HepG2 (cell line): ENCODE results near the gene MPPE1. TPM values are rescaled to one million over a fixed set of nuclear protein-coding genes. Genes with fewer than 3 reads are reported as not detected.

ENCODE experiments used
- AKAP8 ChIP-seq: sonication (generic); formaldehyde crosslinking; IDR thresholded peaks from 2 replicates; pipeline ENCODE4 v1.5.1; 2020; ENCODE audit warnings: mild to moderate bottlenecking, missing genetic modification reagents
- ARHGAP35 ChIP-seq: sonication (generic); formaldehyde crosslinking; IDR thresholded peaks from 2 replicates; pipeline ENCODE4 v1.9.0; 2022; ENCODE audit warnings: mild to moderate bottlenecking, inconsistent platforms, moderate library complexity, missing genetic modification reagents, borderline replicate concordance
- BRCA1 ChIP-seq: sonication (generic); formaldehyde crosslinking; IDR thresholded peaks from 2 replicates; pipeline ENCODE4 v1.4.0; 2020; ENCODE audit warnings: missing genetic modification reagents
- FIP1L1 ChIP-seq: fragments of 200-400 bp; formaldehyde crosslinking; IDR thresholded peaks from 2 replicates; pipeline ENCODE4 v1.6.1; 2018; ENCODE audit warnings: low read depth, mild to moderate bottlenecking, low read length, moderate library complexity, borderline replicate concordance; ENCODE audit not compliant: insufficient read depth
- HDAC1 ChIP-seq: sonication (generic); formaldehyde crosslinking; IDR thresholded peaks from 2 replicates; pipeline ENCODE4 v1.5.1; 2020; ENCODE audit warnings: mild to moderate bottlenecking, missing genetic modification reagents
- HIVEP1 ChIP-seq: sonication (generic); formaldehyde crosslinking; IDR thresholded peaks from 2 replicates; pipeline ENCODE4 v1.4.0; 2020; ENCODE audit warnings: mild to moderate bottlenecking, missing genetic modification reagents
- HOXD1 ChIP-seq: sonication (generic); formaldehyde crosslinking; IDR thresholded peaks from 2 replicates; pipeline ENCODE4 v1.5.0; 2020; ENCODE audit warnings: missing genetic modification reagents
- KMT2B ChIP-seq: IDR thresholded peaks from 2 replicates; pipeline ENCODE4 v1.6.1; 2016; ENCODE audit warnings: missing genetic modification reagents, missing compliant biosample characterization
- NCOA1 ChIP-seq: sonication (generic); formaldehyde crosslinking; IDR thresholded peaks from 2 replicates; pipeline ENCODE4 v1.9.0; 2021; ENCODE audit warnings: missing genetic modification reagents
- PRPF4 ChIP-seq: fragments of 200-400 bp; formaldehyde crosslinking; IDR thresholded peaks from 2 replicates; pipeline ENCODE4 v1.6.1; 2016; ENCODE audit warnings: low read length, low read depth; ENCODE audit not compliant: poor library complexity, severe bottlenecking
- RFX5 ChIP-seq: IDR thresholded peaks from 2 replicates; pipeline ENCODE4 v1.6.1; 2011; ENCODE audit warnings: low read depth, low read length, improper control_type of control experiment
- SMARCE1 ChIP-seq: fragments of 450-650 bp; IDR thresholded peaks from 2 replicates; pipeline ENCODE4 v1.6.1; 2017; ENCODE audit warnings: borderline replicate concordance
- SOX13 ChIP-seq, 3 experiments: fragments of 450-650 bp in 1 of 3; sonication (generic) in 1 of 3; formaldehyde crosslinking in 1 of 3; IDR thresholded peaks in 2 of 3; conservative IDR thresholded peaks in 1 of 3; 2 replicates each; pipeline versions ENCODE4 v1.5.0 to v1.6.1; 2016 to 2020; ENCODE audit warnings: antibody characterized with exemption in 1 of 3, mild to moderate bottlenecking in 1 of 3, missing compliant biosample characterization in 1 of 3, missing genetic modification reagents in 1 of 3, moderate library complexity in 1 of 3
- TAF1 ChIP-seq: sonication (generic); formaldehyde crosslinking; IDR thresholded peaks from 2 replicates; pipeline ENCODE4 v1.4.0; 2020; ENCODE audit warnings: missing genetic modification reagents
- YEATS4 ChIP-seq: sonication (generic); formaldehyde crosslinking; IDR thresholded peaks from 2 replicates; pipeline ENCODE4 v1.4.0; 2020; ENCODE audit warnings: missing genetic modification reagents, borderline replicate concordance
- ZNF333 ChIP-seq: sonication (generic); formaldehyde crosslinking; IDR thresholded peaks from 2 replicates; pipeline ENCODE4 v1.4.0; 2020; ENCODE audit warnings: mild to moderate bottlenecking, missing genetic modification reagents, borderline replicate concordance
- polyA plus RNA-seq, 8 experiments: library from polyadenylated mRNA; depleted of rRNA in 3 of 8; stranded (reverse) in 7 of 8; unstranded in 1 of 8; fragments of >200 nt; fragmentation: Illumina TruSeq in 4 of 8; extraction: Trizol in 4 of 8; gene quantifications; 2 replicates each; pipeline versions ENCODE4 v1.2.1 to v1.2.3, GENCODE V29; 2011 to 2016; ENCODE audit warnings: low read depth in 4 of 8, missing spikeins in 1 of 8, mixed read lengths in 1 of 8; ENCODE audit not compliant: insufficient read depth in 1 of 8
- total RNA-seq, 5 experiments: library from RNA; depleted of rRNA; stranded (reverse); fragments of >200 nt; fragmentation: Illumina TruSeq; extraction: Trizol; gene quantifications; 2 replicates each; pipeline ENCODE4 v1.2.3, GENCODE V29; 2016; ENCODE audit warnings: low read depth in 1 of 5
- TF ChIP-seq, protein P1 (sequence below): sonication (generic); formaldehyde crosslinking; IDR thresholded peaks from 2 replicates; pipeline ENCODE4 v1.8.0; 2022; ENCODE audit warnings: mild to moderate bottlenecking, missing genetic modification reagents, moderate library complexity
- TF ChIP-seq, protein P2 (sequence below): sonication (generic); formaldehyde crosslinking; IDR thresholded peaks from 2 replicates; pipeline ENCODE4 v1.4.0; 2020; ENCODE audit warnings: missing genetic modification reagents, mild to moderate bottlenecking, borderline replicate concordance
- TF ChIP-seq, protein P3 (sequence below), 2 experiments: sonication (generic) in 1 of 2; formaldehyde crosslinking in 1 of 2; IDR thresholded peaks; 2 replicates each; pipeline versions ENCODE4 v1.6.1 to v1.9.0; 2014 to 2022; ENCODE audit warnings: antibody characterized with exemption in 1 of 2, borderline replicate concordance in 1 of 2, inconsistent platforms in 1 of 2, low read depth in 1 of 2, missing genetic modification reagents in 1 of 2

Gene MPPE1
- total and polyA plus RNA-seq, 2 of the 13 experiments (the other 11 are each of a cell fraction or from before 2014, with no cell fraction given): 9.6 to 11.9 TPM

DNA sequence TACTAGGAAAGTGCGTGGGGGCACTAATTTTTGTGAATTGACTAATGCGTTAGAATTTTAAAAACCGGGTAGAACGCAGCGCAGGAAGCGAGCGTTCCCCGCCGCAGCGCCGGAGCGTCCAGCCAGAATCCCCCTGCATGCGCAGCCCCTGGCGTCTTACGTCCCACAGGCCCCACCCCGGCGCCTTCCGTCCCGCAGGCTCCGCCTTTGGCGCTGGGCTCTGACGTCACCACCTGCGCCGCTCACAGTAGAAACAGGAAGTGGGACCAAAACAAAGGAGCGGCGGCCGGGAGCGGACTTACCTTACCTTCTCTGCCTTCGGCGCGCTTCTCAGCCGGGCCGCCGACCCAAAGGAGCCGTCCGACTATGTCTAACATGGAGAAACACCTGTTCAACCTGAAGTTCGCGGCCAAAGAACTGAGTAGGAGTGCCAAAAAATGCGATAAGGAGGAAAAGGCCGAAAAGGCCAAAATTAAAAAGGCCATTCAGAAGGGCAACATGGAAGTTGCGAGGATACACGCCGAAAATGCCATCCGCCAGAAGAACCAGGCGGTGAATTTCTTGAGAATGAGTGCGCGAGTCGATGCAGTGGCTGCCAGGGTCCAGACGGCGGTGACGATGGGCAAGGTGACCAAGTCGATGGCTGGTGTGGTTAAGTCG, 56.8 kb downstream of the MPPE1 start, which contains the start of gene CHMP1B (continued):
- TF ChIP-seq HIVEP1 (CRISPR knock-in tag): peak; percentile 59
- TF ChIP-seq HDAC1 (CRISPR knock-in tag): peak; percentile 99
- TF ChIP-seq, protein P1, sequence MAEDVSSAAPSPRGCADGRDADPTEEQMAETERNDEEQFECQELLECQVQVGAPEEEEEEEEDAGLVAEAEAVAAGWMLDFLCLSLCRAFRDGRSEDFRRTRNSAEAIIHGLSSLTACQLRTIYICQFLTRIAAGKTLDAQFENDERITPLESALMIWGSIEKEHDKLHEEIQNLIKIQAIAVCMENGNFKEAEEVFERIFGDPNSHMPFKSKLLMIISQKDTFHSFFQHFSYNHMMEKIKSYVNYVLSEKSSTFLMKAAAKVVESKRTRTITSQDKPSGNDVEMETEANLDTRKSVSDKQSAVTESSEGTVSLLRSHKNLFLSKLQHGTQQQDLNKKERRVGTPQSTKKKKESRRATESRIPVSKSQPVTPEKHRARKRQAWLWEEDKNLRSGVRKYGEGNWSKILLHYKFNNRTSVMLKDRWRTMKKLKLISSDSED (CRISPR knock-in tag): 0 out of 2 replicates have a peak, but pooled peaks have one; percentile 35
- no peak for TF ChIP-seq SMARCE1
- TF ChIP-seq PRPF4: no peak
- TF ChIP-seq AKAP8 (CRISPR knock-in tag): 0 out of 2 replicates have a peak, but pooled peaks have one; percentile 56
- TF ChIP-seq FIP1L1: no peak
- TF ChIP-seq NCOA1 (CRISPR knock-in tag): no peak
- TF ChIP-seq KMT2B (CRISPR knock-in tag): peak; percentile 99
- TF ChIP-seq, protein P2, sequence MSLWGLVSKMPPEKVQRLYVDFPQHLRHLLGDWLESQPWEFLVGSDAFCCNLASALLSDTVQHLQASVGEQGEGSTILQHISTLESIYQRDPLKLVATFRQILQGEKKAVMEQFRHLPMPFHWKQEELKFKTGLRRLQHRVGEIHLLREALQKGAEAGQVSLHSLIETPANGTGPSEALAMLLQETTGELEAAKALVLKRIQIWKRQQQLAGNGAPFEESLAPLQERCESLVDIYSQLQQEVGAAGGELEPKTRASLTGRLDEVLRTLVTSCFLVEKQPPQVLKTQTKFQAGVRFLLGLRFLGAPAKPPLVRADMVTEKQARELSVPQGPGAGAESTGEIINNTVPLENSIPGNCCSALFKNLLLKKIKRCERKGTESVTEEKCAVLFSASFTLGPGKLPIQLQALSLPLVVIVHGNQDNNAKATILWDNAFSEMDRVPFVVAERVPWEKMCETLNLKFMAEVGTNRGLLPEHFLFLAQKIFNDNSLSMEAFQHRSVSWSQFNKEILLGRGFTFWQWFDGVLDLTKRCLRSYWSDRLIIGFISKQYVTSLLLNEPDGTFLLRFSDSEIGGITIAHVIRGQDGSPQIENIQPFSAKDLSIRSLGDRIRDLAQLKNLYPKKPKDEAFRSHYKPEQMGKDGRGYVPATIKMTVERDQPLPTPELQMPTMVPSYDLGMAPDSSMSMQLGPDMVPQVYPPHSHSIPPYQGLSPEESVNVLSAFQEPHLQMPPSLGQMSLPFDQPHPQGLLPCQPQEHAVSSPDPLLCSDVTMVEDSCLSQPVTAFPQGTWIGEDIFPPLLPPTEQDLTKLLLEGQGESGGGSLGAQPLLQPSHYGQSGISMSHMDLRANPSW (CRISPR knock-in tag): peak; percentile 83; the same call in 1 of the 2 replicates
- peak; percentile 93 for TF ChIP-seq TAF1 (CRISPR knock-in tag)
- no peak for TF ChIP-seq SOX13 (IDR thresholded peaks at IDR 0.05)
- peak in 1 of 2 experiments; percentile 62; a peak in 2 of 4 replicates for TF ChIP-seq SOX13 (CRISPR knock-in tag; conservative IDR thresholded peaks at IDR 0.05 in 1 of 2, IDR thresholded peaks at IDR 0.05 in 1 of 2)
- TF ChIP-seq YEATS4 (CRISPR knock-in tag): peak; percentile 56; the same call in 1 of the 2 replicates
- peak; percentile 76 for TF ChIP-seq RFX5
- TF ChIP-seq ZNF333 (CRISPR knock-in tag): no peak
- TF ChIP-seq BRCA1: no peak
- TF ChIP-seq HOXD1 (CRISPR knock-in tag): no peak
- TF ChIP-seq, protein P3, sequence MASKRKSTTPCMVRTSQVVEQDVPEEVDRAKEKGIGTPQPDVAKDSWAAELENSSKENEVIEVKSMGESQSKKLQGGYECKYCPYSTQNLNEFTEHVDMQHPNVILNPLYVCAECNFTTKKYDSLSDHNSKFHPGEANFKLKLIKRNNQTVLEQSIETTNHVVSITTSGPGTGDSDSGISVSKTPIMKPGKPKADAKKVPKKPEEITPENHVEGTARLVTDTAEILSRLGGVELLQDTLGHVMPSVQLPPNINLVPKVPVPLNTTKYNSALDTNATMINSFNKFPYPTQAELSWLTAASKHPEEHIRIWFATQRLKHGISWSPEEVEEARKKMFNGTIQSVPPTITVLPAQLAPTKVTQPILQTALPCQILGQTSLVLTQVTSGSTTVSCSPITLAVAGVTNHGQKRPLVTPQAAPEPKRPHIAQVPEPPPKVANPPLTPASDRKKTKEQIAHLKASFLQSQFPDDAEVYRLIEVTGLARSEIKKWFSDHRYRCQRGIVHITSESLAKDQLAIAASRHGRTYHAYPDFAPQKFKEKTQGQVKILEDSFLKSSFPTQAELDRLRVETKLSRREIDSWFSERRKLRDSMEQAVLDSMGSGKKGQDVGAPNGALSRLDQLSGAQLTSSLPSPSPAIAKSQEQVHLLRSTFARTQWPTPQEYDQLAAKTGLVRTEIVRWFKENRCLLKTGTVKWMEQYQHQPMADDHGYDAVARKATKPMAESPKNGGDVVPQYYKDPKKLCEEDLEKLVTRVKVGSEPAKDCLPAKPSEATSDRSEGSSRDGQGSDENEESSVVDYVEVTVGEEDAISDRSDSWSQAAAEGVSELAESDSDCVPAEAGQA (IDR thresholded peaks at IDR 0.05; ENCODE audit: low read depth): peak; percentile 89
- TF ChIP-seq, protein P3 (CRISPR knock-in tag; IDR thresholded peaks at IDR 0.05; ENCODE audit: borderline replicate concordance): no peak; the same call in 1 of the 2 replicates
- TF ChIP-seq ARHGAP35 (CRISPR knock-in tag): peak; percentile 67; the same call in 1 of the 2 replicates
